Stimulated activated CD4-positive, alpha-beta T cell treated with anti-CD3 and anti-CD28 coated beads, Interleukin-12 subunit alpha, Interleukin-12 subunit beta, amount 100 ng/mL, for 4 hours (primary cell): ENCODE results near the gene PI4K2B.
"Not testable (repeated sequence)": the region's sequence is repeated elsewhere in the genome, so short reads cannot be mapped to it uniquely, and the experiment has no call there.

Experiments used
- DNase-seq: peaks from one replicate; pipeline ENCODE4 v3.0.0-alpha.2; 2020

Gene PI4K2B

GRCh38 chr4:25308306-25308705, 74.5 kb downstream of the PI4K2B start:
- DNase-seq: no peak

DNA sequence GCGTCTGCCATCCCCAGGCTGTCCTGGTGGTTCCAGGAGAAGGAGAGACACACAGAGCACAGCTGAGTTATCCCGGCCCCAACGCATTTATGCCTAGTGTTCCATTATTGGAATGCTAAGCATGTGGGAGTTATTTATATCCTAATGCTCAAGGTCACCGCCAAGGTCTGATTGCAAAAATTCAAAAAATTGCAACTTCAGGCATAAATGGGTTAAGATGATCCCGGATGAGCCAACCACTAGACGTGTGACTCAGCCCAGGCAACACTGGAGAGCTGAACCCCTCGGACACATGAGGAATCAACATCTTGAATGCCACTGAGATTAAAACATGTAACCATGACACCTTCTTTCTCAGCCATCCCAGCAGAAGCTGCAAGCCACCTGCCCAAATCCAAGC, 74.9 kb downstream of the PI4K2B start:
- no peak for DNase-seq

- no peak for DNase-seq
Observed at GRCh38 chr4:25310066-25310802, 76.4 kb downstream of the PI4K2B start.

DNA sequence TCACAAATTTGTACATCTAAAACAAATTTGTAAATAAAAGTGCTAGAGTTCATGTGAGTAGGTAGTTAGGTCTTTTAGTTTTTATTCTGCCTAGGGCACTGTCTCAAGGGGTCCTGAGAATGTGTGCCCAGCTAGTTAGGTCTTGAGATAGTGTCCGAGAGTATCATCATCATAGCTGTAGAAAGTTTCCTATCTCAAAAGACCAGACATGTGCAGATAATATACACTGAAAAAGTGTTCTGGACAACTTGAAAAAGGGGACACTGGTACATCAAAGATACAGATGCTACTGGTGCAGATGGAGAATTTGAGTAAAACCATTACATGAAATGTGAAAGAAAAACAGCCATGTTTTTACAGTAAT, 77.0 kb downstream of the PI4K2B start:
- DNase-seq: no peak

DNA sequence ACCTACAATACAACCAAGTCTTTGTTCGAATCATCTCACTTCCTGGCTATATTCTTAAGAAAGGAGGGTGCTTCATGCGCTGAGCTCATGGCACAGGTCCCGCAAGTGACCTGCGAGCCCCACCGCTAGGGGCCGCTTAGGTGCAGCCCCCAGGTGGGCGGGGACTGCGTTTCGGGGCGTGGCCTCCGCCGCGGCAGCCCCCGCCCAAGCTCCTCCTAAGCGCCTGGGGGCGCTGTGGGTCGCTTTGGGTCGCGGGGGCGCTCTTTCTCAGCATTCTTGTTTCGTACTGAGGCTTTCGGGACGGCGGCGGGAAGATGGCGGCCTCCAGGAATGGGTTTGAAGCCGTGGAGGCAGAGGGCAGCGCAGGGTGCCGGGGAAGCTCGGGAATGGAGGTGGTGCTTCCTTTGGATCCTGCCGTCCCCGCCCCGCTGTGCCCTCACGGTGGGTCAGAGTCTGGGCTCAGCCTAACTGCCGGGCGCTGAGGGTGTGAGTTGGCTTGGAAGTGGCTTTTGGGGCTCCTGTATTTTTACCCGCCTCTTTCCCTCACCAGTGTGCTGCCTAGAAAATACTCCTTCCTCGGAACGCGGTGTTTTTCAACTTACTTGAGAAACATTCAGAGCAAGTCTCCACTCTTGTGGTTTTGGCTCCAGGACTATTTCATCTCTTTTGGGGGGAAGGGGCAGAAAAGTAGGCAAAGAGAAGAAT, 78.8 kb downstream of the PI4K2B start, which contains the start of gene ZCCHC4:
Gene ZCCHC4 (plus strand): TSS at position 279 of the 705 bp plus-strand sequence. CDS start 36 bp downstream, at position 315.
- DNase-seq: peak; percentile 85

DNA sequence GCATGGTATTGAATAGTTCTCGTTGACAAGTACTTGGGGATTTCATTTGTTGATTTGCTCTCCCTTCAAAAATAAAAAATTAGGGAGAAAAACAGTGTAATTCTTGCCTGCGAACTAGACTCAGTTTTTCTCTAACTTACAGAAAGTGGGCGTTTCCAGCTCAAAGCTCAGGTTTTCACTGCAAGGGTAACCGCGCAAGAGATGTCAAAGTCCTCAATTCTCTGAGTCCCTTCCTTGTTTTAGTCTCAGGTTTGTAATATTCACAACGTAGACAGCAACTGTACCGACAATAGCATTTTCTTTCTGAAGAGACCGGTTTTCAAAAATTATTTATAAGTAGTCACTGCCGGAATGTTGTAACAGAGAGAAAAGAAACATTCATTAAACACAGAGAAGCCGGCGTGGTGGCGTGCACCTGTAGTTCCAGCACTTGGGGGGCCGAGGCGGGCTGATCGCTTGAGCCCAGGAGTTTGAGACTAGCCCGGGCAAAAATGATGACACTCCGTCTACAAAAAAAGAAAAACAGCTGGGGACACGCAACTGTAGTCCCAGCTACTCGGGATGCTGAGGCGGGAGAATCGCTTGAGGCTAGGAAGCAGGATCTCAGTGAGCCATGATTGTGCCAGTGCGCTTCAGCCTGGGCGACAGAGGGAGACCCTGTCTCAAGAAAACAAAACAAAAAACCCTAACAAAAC, 79.5 kb downstream of the PI4K2B start:
- DNase-seq: no peak

- DNase-seq: no peak
Observed at GRCh38 chr4:25320336-25320735, 86.5 kb downstream of the PI4K2B start.

DNA sequence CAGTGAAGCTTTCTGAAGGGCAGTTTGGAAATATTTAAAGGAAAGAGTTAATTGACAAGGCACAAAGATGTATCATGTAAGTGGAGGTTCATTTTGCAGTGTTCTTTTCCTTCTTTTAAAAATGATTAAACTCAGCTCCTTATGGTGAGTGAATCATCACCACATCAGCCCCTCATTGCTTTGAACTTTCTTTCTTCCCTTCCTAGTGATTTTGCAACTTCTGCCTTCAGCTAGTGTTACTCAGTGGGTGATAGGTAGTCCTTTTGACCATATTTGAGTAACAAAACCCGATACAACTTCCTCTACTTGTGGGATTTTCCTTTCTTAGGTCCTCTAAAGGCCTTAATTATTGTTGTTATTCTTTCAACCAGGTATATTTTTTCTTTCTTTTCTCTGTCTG, 86.9 kb downstream of the PI4K2B start:
- no peak for DNase-seq

GRCh38 chr4:25321703-25322102, 87.9 kb downstream of the PI4K2B start:
- no peak for DNase-seq

DNA sequence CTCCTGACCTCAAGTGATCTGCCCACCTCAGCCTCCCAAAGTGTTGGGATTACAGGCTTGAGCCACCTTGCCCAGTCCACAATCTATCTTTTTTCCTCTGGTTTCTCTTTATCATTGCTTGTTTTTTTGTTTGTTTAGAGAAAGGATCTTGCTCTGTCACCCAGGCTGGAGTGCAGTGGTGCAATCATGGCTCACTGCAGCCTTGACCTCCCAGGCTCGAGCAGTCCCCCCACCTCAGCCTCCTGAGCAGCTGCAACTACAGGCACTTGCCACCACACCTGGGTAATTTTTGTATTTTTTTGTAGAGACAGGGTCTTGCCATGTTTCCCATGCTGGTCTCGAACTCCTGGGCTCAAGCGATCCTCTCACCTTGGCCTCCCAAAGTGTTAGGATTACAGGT, 94.6 kb downstream of the PI4K2B start:
- DNase-seq: not testable (repeated sequence)
